IMR-90 (cell line): Measurements from ENCODE around the gene KCNQ5. TPM values are rescaled to one million over a fixed set of nuclear protein-coding genes. Genes with fewer than 3 reads are reported as not detected.

Experiments used
- ATAC-seq: fragments of 200-7000 bp; cut with Tn5 transposase; 2 replicates; pipeline ENCODE4 v1.9.1; 2020; ENCODE audit warnings: low read depth, mild to moderate bottlenecking, moderate library complexity
- BruUV-seq: library from RNA; stranded (reverse); fragments of 400-500 nt; replicated peaks from 2 replicates; lab custom pipeline; 2021; lab: Mats Ljungman, UMichigan
- CTCF ChIA-PET: fragments of 300-600 bp; formaldehyde crosslinking; extraction: SDS; loops from one replicate; lab custom pipeline; 2021; ENCODE audit warnings: antibody characterized with exemption; lab: Yijun Ruan, JAX
- POLR2A ChIA-PET: fragments of 300-600 bp; sonication (Branson Sonifier 250); formaldehyde crosslinking; loops from one replicate; lab custom pipeline; 2022; ENCODE audit warnings: antibody characterized with exemption; ENCODE audit not compliant: unreplicated experiment; lab: Charles Lee
- DNase-seq: peaks from one replicate; pipeline ENCODE4 v3.0.0; 2013
- H2AFZ ChIP-seq: replicated peaks from 2 replicates; pipeline ENCODE3; 2013; ENCODE audit warnings: low read length, mild to moderate bottlenecking; ENCODE audit not compliant: poor library complexity
- H2AK5ac ChIP-seq: 2 replicates; pipeline ENCODE4 v1.6.1; 2013; ENCODE audit warnings: low read depth, low read length, inconsistent platforms
- H2AK9ac ChIP-seq: replicated peaks from 2 replicates; pipeline ENCODE3; 2013; ENCODE audit warnings: mild to moderate bottlenecking, low read depth, low read length, moderate library complexity; ENCODE audit not compliant: poor library complexity
- H2BK120ac ChIP-seq: 2 replicates; pipeline ENCODE4 v1.6.1; 2013; ENCODE audit warnings: low read depth, low read length, inconsistent platforms
- H2BK15ac ChIP-seq: 3 replicates; pipeline ENCODE4 v1.6.1; 2013; ENCODE audit warnings: low read depth, low read length, inconsistent platforms
- H2BK20ac ChIP-seq: 2 replicates; pipeline ENCODE4 v1.6.1; 2013; ENCODE audit warnings: low read depth, mild to moderate bottlenecking, inconsistent platforms, low read length, moderate library complexity
- H2BK5ac ChIP-seq: 2 replicates; pipeline ENCODE4 v1.6.1; 2013; ENCODE audit warnings: mild to moderate bottlenecking, low read depth, low read length, inconsistent platforms; ENCODE audit not compliant: poor library complexity, severe bottlenecking
- H3K14ac ChIP-seq: replicated peaks from 2 replicates; pipeline ENCODE4 v1.6.1; 2013; ENCODE audit warnings: low read depth, low read length, inconsistent platforms
- H3K18ac ChIP-seq: 2 replicates; pipeline ENCODE4 v1.6.1; 2013; ENCODE audit warnings: low read depth, low read length, control low read depth
- H3K23ac ChIP-seq: 2 replicates; pipeline ENCODE4 v1.6.1; 2013; ENCODE audit warnings: low read depth, low read length, inconsistent platforms
- H3K27ac ChIP-seq: 2 replicates; pipeline ENCODE4 v1.5.1; 2013; ENCODE audit warnings: mild to moderate bottlenecking, control low read depth, low read length; ENCODE audit not compliant: insufficient read depth
- H3K27me3 ChIP-seq: 2 replicates; pipeline ENCODE4 v1.6.1; 2013; ENCODE audit warnings: low read length; ENCODE audit not compliant: control insufficient read depth, insufficient read depth
- H3K36me3 ChIP-seq: 2 replicates; pipeline ENCODE4 v1.6.1; 2013; ENCODE audit warnings: low read length, mixed read lengths; ENCODE audit not compliant: control insufficient read depth, insufficient read depth
- H3K4ac ChIP-seq: 2 replicates; pipeline ENCODE4 v1.6.1; 2013; ENCODE audit warnings: low read depth, low read length, inconsistent platforms
- H3K4me1 ChIP-seq: 2 replicates; pipeline ENCODE4 v1.6.1; 2013; ENCODE audit warnings: low read length, mixed read lengths; ENCODE audit not compliant: control insufficient read depth, insufficient read depth
- H3K4me2 ChIP-seq: 2 replicates; pipeline ENCODE4 v1.6.1; 2013; ENCODE audit warnings: low read depth, mild to moderate bottlenecking, control low read depth, low read length, moderate library complexity
- H3K4me3 ChIP-seq: 2 replicates; pipeline ENCODE4 v1.5.1; 2013; ENCODE audit warnings: low read depth, mild to moderate bottlenecking, control low read depth, low read length, moderate library complexity; ENCODE audit not compliant: insufficient read depth
- H3K56ac ChIP-seq: 2 replicates; pipeline ENCODE4 v1.6.1; 2013; ENCODE audit warnings: low read length, inconsistent platforms; ENCODE audit not compliant: insufficient read depth; ENCODE audit errors: extremely low read depth
- H3K79me1 ChIP-seq, 2 experiments: 2 replicates each; pipeline ENCODE4 v1.6.1; 2013; ENCODE audit warnings: low read length in 2 of 2, inconsistent platforms in 1 of 2, low read depth in 1 of 2
- H3K9ac ChIP-seq: 2 replicates; pipeline ENCODE4 v1.6.1; 2013; ENCODE audit warnings: low read depth, low read length, control low read depth
- H3K9me1 ChIP-seq: 2 replicates; pipeline ENCODE4 v1.6.1; 2013; ENCODE audit warnings: low read length, inconsistent platforms; ENCODE audit not compliant: insufficient read depth
- H3K9me3 ChIP-seq: 2 replicates; pipeline ENCODE4 v1.6.1; 2013; ENCODE audit warnings: low read length; ENCODE audit not compliant: control insufficient read depth, insufficient read depth
- H4K20me1 ChIP-seq: 2 replicates; pipeline ENCODE4 v1.6.1; 2013; ENCODE audit warnings: low read length, inconsistent platforms; ENCODE audit not compliant: insufficient read depth
- H4K5ac ChIP-seq: 2 replicates; pipeline ENCODE4 v1.6.1; 2013; ENCODE audit warnings: mild to moderate bottlenecking, low read depth, low read length, control low read depth
- H4K8ac ChIP-seq, 2 experiments: 2 replicates each; pipeline ENCODE4 v1.6.1; 2013; ENCODE audit warnings: low read depth in 2 of 2, low read length in 2 of 2, control low read depth in 1 of 2, inconsistent platforms in 1 of 2
- H4K91ac ChIP-seq: 2 replicates; pipeline ENCODE4 v1.6.1; 2013; ENCODE audit warnings: low read depth, low read length, inconsistent platforms; ENCODE audit not compliant: insufficient read depth
- CEBPB ChIP-seq: IDR thresholded peaks from 2 replicates; pipeline ENCODE4 v1.6.1; 2012; ENCODE audit warnings: low read depth, low read length, improper control_type of control experiment
- CHD1 ChIP-seq: IDR thresholded peaks from 2 replicates; pipeline ENCODE4 v1.6.1; 2012; ENCODE audit warnings: low read depth, low read length, improper control_type of control experiment
- CTCF ChIP-seq: conservative IDR thresholded peaks from 2 replicates; pipeline ENCODE4 v1.5.1; 2012; ENCODE audit warnings: mild to moderate bottlenecking, low read depth, low read length, improper control_type of control experiment
- FOS ChIP-seq: fragments of 150-350 bp; IDR thresholded peaks from 2 replicates; pipeline ENCODE4 v1.6.1; 2016; ENCODE audit warnings: low read depth, low read length
- MAFK ChIP-seq: IDR thresholded peaks from 2 replicates; pipeline ENCODE4 v1.6.1; 2012; ENCODE audit warnings: low read depth, low read length, improper control_type of control experiment
- MAZ ChIP-seq: IDR thresholded peaks from 2 replicates; pipeline ENCODE4 v1.6.1; 2012; ENCODE audit warnings: low read depth, mild to moderate bottlenecking, low read length, improper control_type of control experiment, moderate library complexity, borderline replicate concordance
- NFE2L2 ChIP-seq: fragments of 150-350 bp; IDR thresholded peaks from 2 replicates; pipeline ENCODE4 v1.6.1; 2016; ENCODE audit warnings: low read depth, mild to moderate bottlenecking, low read length
- POLR2A ChIP-seq: IDR thresholded peaks from 2 replicates; pipeline ENCODE4 v1.6.1; 2012; ENCODE audit warnings: mild to moderate bottlenecking, low read depth, low read length
- RAD21 ChIP-seq: IDR thresholded peaks from 2 replicates; pipeline ENCODE4 v1.6.1; 2012; ENCODE audit warnings: low read length, improper control_type of control experiment
- RCOR1 ChIP-seq: IDR thresholded peaks from 2 replicates; pipeline ENCODE4 v1.6.1; 2012; ENCODE audit warnings: mild to moderate bottlenecking, low read length, improper control_type of control experiment; ENCODE audit not compliant: insufficient replicate concordance
- RFX5 ChIP-seq: IDR thresholded peaks from 2 replicates; pipeline ENCODE4 v1.8.0; 2012; ENCODE audit warnings: low read depth, mild to moderate bottlenecking, low read length, moderate library complexity
- SMC3 ChIP-seq: fragments of 150-350 bp; IDR thresholded peaks from 2 replicates; pipeline ENCODE4 v1.6.1; 2016; ENCODE audit warnings: low read depth, mild to moderate bottlenecking, antibody characterized with exemption, low read length, moderate library complexity
- WGBS, 2 experiments: methylation state at CpG; one replicate each; pipeline versions ENCODE4 v1.1.5 to v1.1.7; 2013; ENCODE audit warnings: missing lambda C conversion rate in 2 of 2; ENCODE audit not compliant: insufficient read length in 1 of 2; ENCODE audit errors: extremely low coverage in 2 of 2; 5-methylcytosine and 5-hydroxymethylcytosine counted together
- dilution Hi-C: fragments of 300-500 bp; cut with HindIII; formaldehyde crosslinking; loops from one replicate; pipeline ENCODE4 v1.14.3; 2018; ENCODE audit warnings: low sequenced_read_pairs; ENCODE audit not compliant: unreplicated experiment
- in situ Hi-C: fragments of 300-500 bp; cut with MboI; formaldehyde crosslinking; loops from 3 replicates; pipeline ENCODE4 v1.14.3; 2019; ENCODE audit warnings: low sequenced_read_pairs, inconsistent platforms, mixed read lengths
- intact Hi-C: fragments of 100-400 bp; cut with micrococcal nuclease; formaldehyde crosslinking; loops from 2 replicates; pipeline ENCODE4 v1.10.0; 2022
- polyA plus RNA-seq, 3 experiments: library from polyadenylated mRNA; depleted of rRNA; stranded (reverse); fragments of >200 nt; gene quantifications; 2 replicates each; pipeline ENCODE4 v1.2.3, GENCODE V29; 2012; ENCODE audit warnings: low replicate concordance in 1 of 3
- total RNA-seq: library from RNA; depleted of rRNA; stranded (reverse); fragments of >200 nt; gene quantifications from 2 replicates; pipeline ENCODE4 v1.2.3, GENCODE V29; 2012

The KCNQ5 gene
- total and polyA plus RNA-seq, 2 of the 4 experiments (the other 2 are of a cell fraction), result 0.75 to 1.3 TPM

- no peaks in the 10 kb centered on the region for H3K9me1 ChIP-seq
- no peak overlapping the region for H3K14ac ChIP-seq
- H4K5ac ChIP-seq, result no peak overlapping the region
- no peak overlapping the region for H2BK20ac ChIP-seq
- BruUV-seq, result no TSS peak
- H4K91ac ChIP-seq, result no peak overlapping the region
- peaks cover 3% of the 10 kb centered on the region; the same call in 1 of the 2 replicates for H3K4me1 ChIP-seq
- H3K27ac ChIP-seq, result no peak overlapping the region
- H2AK5ac ChIP-seq, result no peak overlapping the region
- H3K4me2 ChIP-seq, result no peak overlapping the region
- ATAC-seq (no peak), DNase-seq (no peak)
- no peak overlapping the region for H3K4ac ChIP-seq
- intact Hi-C loops, result no loop called here
- no peaks in the 10 kb centered on the region for H3K9me3 ChIP-seq
- no CpG with 5 or more reads among the region's 1 CpG for WGBS, 2 experiments
- no peak overlapping the region for H2BK15ac ChIP-seq
- no peak overlapping the region for H2AFZ ChIP-seq
- H3K36me3 ChIP-seq, result no peaks in the 10 kb centered on the region
- peaks cover 0 to 1% of the 10 kb centered on the region in 2 experiments; a peak in 1 of 4 replicates for H3K79me1 ChIP-seq
- H3K9ac ChIP-seq, result no peak overlapping the region
- no peak overlapping the region for H3K23ac ChIP-seq
- ChIA-PET POLR2A (no interaction called here), CTCF (interaction anchor here (0.6 kb wide), 1 partner anchor 118 kb away, joined by 3 read pairs; no protein-coding TSS in a partner anchor)
- H2BK5ac ChIP-seq, result no peak overlapping the region
- no peak overlapping the region for H2BK120ac ChIP-seq
- H2AK9ac ChIP-seq, result no peak overlapping the region
- H3K56ac ChIP-seq, result no peak overlapping the region
- no peaks in the 10 kb centered on the region for H4K20me1 ChIP-seq
- TF ChIP-seq RAD21 (no peak), MAZ (no peak), RCOR1 (no peak), NFE2L2 (no peak), CTCF (no peak), FOS (no peak), CHD1 (no peak), RFX5 (no peak), POLR2A (no peak), MAFK (no peak), SMC3 (no peak), CEBPB (no peak)
- H3K18ac ChIP-seq, result no peak overlapping the region
- dilution Hi-C loops, result no loop called here
- no peak overlapping the region for H4K8ac ChIP-seq
- in situ Hi-C loops, result no loop called here
- no peak overlapping the region for H3K4me3 ChIP-seq
- H3K27me3 ChIP-seq, result no peaks in the 10 kb centered on the region
These were observed 31.2 kb downstream of the KCNQ5 start for GRCh38 chr6:72653026-72653425.
